ENCODE results near the gene SSC5D.
A peak's percentile ranks its signal among the peaks of the same experiment; 100 is the strongest.

The SSC5D gene

GRCh38 chr19:55539090-55539984 lies 51.1 kb downstream of the SSC5D start:
- DNase-seq = no peak

- DNase-seq = no peak
Measured at GRCh38 chr19:55540619-55541018, 52.4 kb downstream of the SSC5D start.

GRCh38 chr19:55541091-55541490 lies 52.9 kb downstream of the SSC5D start:
- DNase-seq = no peak

GRCh38 chr19:55542292-55542855 lies 54.1 kb downstream of the SSC5D start:
- DNase-seq = no peak

GRCh38 chr19:55543567-55543966 lies 55.3 kb downstream of the SSC5D start:
- no peak for DNase-seq

- no peak for DNase-seq
Measured at GRCh38 chr19:55544014-55544413, 55.8 kb downstream of the SSC5D start.

GRCh38 chr19:55544776-55545439 lies 56.7 kb downstream of the SSC5D start:
- no peak for DNase-seq

GRCh38 chr19:55545443-55545842 lies 57.2 kb downstream of the SSC5D start, which contains the start of gene SBK3:
Gene SBK3, minus strand, starts transcription at chr19:55545543. Its CDS starts 0 bp downstream, at chr19:55545543.
- no peak for DNase-seq

GRCh38 chr19:55546011-55546410 lies 57.8 kb downstream of the SSC5D start:
- DNase-seq = no peak

- DNase-seq = no peak
Measured at GRCh38 chr19:55546822-55547614, 58.8 kb downstream of the SSC5D start.

- DNase-seq = peak; percentile 79
Measured at GRCh38 chr19:55549500-55550320, 61.5 kb downstream of the SSC5D start.

- DNase-seq = no peak
Measured at GRCh38 chr19:55550321-55550650, 62.0 kb downstream of the SSC5D start.

- no peak for DNase-seq
Measured at GRCh38 chr19:55552206-55552605, 64.0 kb downstream of the SSC5D start.

- DNase-seq = no peak
Measured at GRCh38 chr19:55552620-55553019, 64.4 kb downstream of the SSC5D start.

GRCh38 chr19:55553217-55554182 lies 65.3 kb downstream of the SSC5D start:
- no peak for DNase-seq

- DNase-seq = no peak
Measured at GRCh38 chr19:55554302-55554701, 66.1 kb downstream of the SSC5D start.

- DNase-seq = no peak
Measured at GRCh38 chr19:55554741-55555152, 66.5 kb downstream of the SSC5D start.

GRCh38 chr19:55559684-55560083 lies 71.4 kb downstream of the SSC5D start:
- DNase-seq = no peak

GRCh38 chr19:55563261-55563690 lies 75.0 kb downstream of the SSC5D start:
- DNase-seq = no peak

- DNase-seq = no peak
Measured at GRCh38 chr19:55566823-55567222, 78.6 kb downstream of the SSC5D start.

Data from retina (tissue), 1 donor.